ENCODE measurements around the gene PHF5A.

The PHF5A gene

DNA sequence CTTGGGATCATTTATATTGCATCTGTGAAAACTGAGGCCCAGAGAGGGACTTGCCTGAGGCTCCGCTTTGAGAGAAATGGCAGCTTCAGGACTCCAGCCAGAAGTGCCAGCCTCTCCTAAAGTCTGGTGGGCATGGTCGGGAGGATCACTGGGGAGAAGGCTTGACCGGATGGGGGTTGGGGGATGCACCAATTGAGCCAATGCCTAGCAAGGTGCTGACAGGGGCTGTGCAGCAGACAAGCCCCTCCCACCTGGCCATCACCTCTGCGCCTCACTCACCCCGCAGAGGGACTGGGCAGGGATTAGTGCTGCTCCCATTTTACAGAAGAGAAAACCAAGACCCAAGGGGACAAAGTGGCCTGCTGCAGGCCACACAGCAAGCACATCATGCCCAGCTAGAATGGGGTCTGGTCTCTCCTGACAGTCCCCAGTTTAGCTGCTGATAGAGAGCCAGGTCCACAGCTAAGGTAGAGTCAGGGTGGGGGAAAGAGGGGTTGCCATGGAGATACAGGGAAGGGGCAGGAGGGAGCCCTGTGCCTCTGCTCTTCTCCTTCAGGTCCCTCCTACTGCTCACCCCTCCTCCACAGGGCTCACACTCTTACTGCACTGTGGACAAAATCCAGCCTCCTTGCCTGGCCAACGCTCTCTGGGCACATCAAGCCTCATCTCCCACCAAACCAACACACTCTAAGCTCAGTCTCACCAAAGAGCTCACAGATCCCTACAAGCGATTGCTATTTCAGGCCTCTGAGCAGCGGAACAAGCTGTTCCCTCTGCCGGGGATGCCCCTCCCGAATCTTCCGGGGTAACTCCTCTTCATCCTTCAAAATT is 57.3 kb downstream of the PHF5A start:
- no peak overlapping the region for H3K4me3 ChIP-seq (ENCODE audit: low read depth, low read length)
- in situ Hi-C loops (cut with HindIII; ENCODE audit: low sequenced_read_pairs): no loop called here
- TF ChIP-seq, protein P1, sequence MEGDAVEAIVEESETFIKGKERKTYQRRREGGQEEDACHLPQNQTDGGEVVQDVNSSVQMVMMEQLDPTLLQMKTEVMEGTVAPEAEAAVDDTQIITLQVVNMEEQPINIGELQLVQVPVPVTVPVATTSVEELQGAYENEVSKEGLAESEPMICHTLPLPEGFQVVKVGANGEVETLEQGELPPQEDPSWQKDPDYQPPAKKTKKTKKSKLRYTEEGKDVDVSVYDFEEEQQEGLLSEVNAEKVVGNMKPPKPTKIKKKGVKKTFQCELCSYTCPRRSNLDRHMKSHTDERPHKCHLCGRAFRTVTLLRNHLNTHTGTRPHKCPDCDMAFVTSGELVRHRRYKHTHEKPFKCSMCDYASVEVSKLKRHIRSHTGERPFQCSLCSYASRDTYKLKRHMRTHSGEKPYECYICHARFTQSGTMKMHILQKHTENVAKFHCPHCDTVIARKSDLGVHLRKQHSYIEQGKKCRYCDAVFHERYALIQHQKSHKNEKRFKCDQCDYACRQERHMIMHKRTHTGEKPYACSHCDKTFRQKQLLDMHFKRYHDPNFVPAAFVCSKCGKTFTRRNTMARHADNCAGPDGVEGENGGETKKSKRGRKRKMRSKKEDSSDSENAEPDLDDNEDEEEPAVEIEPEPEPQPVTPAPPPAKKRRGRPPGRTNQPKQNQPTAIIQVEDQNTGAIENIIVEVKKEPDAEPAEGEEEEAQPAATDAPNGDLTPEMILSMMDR (IDR thresholded peaks at IDR 0.05; ENCODE audit: low read depth, low read length): no peak
- DNase-seq (ENCODE audit: low read depth, low spot score): no peak

DNA sequence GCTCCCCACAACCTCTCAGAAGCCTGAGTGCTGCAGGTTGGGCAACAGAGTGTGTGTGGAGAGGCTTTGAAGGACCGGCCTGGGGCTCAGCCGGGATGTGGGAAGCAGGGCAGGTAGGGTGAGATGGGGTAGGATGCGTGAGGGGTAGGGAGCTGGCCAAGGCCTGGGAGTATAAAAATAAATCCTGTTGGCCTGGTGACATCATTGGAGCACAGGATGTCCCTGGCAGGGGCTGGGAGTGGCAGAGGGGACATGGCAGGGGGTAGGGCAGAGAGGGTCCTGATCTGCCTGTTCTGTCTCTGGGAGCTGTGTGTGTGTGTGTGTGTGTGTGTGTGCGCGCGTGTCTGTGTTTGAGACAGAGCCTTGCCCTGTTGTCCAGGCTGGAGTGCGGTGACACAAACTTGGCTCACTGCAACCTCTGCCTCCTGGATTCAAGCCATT is 58.2 kb downstream of the PHF5A start:
- TF ChIP-seq, protein P1 (IDR thresholded peaks at IDR 0.05; ENCODE audit: low read depth, low read length): no peak
- no peak overlapping the region for H3K4me3 ChIP-seq (ENCODE audit: low read depth, low read length)

More for the DNA sequence above, 58.2 kb downstream of the PHF5A start:
- in situ Hi-C loops (cut with HindIII; ENCODE audit: low sequenced_read_pairs): no loop called here
- no peak for DNase-seq (ENCODE audit: low read depth, low spot score)

Measured in astrocyte of the spinal cord (primary cell).